ENCODE measurements around the gene SMC1B. TPM values are rescaled to one million over a fixed set of nuclear protein-coding genes. Genes with fewer than 3 reads are reported as not detected.
"Not testable (repeated sequence)": the region's sequence is repeated elsewhere in the genome, so short reads cannot be mapped to it uniquely, and the experiment has no call there.

SMC1B gene
- total and polyA plus RNA-seq, 2 of the 8 experiments (the other 6 are each of a cell fraction or from before 2014, with no cell fraction given) = 0.02 TPM; not detected in 1

DNA sequence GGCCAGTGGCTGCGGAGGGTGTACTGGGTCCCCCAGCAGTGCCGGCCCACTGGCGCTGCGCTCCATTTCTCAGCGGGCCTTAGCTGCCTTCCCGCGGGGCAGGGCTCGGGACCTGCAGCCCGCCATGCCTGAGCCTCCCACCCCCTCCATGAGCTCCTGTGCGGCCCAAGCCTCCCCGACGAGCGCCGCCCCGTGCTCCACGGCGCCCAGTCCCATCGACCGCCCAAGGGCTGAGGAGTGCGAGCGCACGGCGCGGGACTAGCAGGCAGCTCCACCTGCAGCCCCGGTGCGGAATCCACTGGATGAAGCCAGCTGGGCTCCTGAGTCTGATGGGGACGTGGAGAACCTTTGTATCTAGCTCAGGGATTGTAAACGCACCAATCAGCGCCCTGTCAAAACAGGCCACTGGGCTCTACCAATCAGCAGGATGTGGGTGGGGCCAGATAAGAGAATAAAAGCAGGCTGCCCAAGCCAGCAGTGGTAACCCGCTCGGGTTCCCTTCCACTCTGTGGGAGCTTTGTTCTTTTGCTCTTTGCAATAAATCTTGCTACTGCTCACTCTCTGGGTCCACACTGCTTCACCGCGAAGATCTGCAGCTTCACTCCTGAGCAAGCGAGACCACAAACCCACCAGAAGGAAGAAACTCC lies 23.6 kb upstream of the SMC1B start:
- 91% methylated on average over 20 of the region's 34 CpGs; no CpG with 5 or more reads in 1 of the 2 experiments for WGBS, 2 experiments (ENCODE audit: extremely low coverage in 1 of 2, insufficient coverage in 1 of 2, insufficient read length in 1 of 2, insufficient replicate concordance in 2 of 2, low coverage in 1 of 2, low lambda C conversion rate in 2 of 2, missing lambda C conversion rate in 1 of 2)
- H4K91ac ChIP-seq (replicated peaks; ENCODE audit: insufficient read length, low read length); H3K4me1 ChIP-seq (replicated peaks in 1 of 4; ENCODE audit: control insufficient read depth in 3 of 4, insufficient read depth in 4 of 4, low read length in 3 of 4); H3K18ac ChIP-seq (ENCODE audit: extremely low read depth, low read length); H4K8ac ChIP-seq (ENCODE audit: extremely low read depth, insufficient read depth, low read length); H2BK120ac ChIP-seq (replicated peaks; ENCODE audit: low read depth, low read length); H3K9me3 ChIP-seq (ENCODE audit: insufficient read depth in 2 of 2, low read depth in 1 of 2, low read length in 1 of 2); H4K20me1 ChIP-seq (replicated peaks in 1 of 2; ENCODE audit: control insufficient read depth in 1 of 2, insufficient read depth in 2 of 2, low read length in 2 of 2); H3K27me3 ChIP-seq (replicated peaks in 1 of 4; ENCODE audit: control insufficient read depth in 3 of 4, extremely low read depth in 1 of 4, insufficient read depth in 3 of 4, low read length in 3 of 4); H2BK15ac ChIP-seq (ENCODE audit: low read length); H3K14ac ChIP-seq (ENCODE audit: insufficient read length); H3K9ac ChIP-seq (replicated peaks in 1 of 4; ENCODE audit: extremely low read depth in 1 of 4, low read depth in 3 of 4, low read length in 3 of 4); H3K23me2 ChIP-seq (ENCODE audit: low read depth, low read length); H2BK12ac ChIP-seq (ENCODE audit: low read depth, low read length); H3K79me2 ChIP-seq (ENCODE audit: control insufficient read depth in 1 of 2, insufficient read depth in 2 of 2, low read length in 2 of 2); H2AFZ ChIP-seq (ENCODE audit: low read length); H4K5ac ChIP-seq (ENCODE audit: insufficient read length, low read depth, low read length); H2BK5ac ChIP-seq (ENCODE audit: low read depth, low read length); H3K23ac ChIP-seq (ENCODE audit: insufficient read length); H2AK5ac ChIP-seq (ENCODE audit: low read depth, low read length); H3K79me1 ChIP-seq (ENCODE audit: low read depth, low read length); H3K36me3 ChIP-seq (ENCODE audit: control insufficient read depth in 2 of 4, insufficient read depth in 4 of 4, low read length in 3 of 4); H3K4ac ChIP-seq (replicated peaks; ENCODE audit: insufficient read length, low read depth, low read length); H3K4me2 ChIP-seq (ENCODE audit: insufficient read depth in 1 of 2, low read depth in 2 of 2, low read length in 2 of 2); H2BK20ac ChIP-seq (ENCODE audit: low read length); DNase-seq (ENCODE audit: low read depth in 1 of 2, low spot score in 2 of 2); H3K4me3 ChIP-seq (ENCODE audit: extremely low read depth in 1 of 4, insufficient read depth in 2 of 4, low read depth in 3 of 4, low read length in 4 of 4); H3K56ac ChIP-seq (replicated peaks; ENCODE audit: insufficient read length, low read depth, low read length); H3K27ac ChIP-seq (ENCODE audit: low read depth, low read length); FAIRE-seq: not testable (repeated sequence)
- CTCF ChIA-PET (ENCODE audit: partially characterized antibody) = interaction anchor here (0.6 to 1.7 kb wide), 8 partner anchors 14 to 165 kb away, joined by 3 to 5 read pairs (median 4); partner anchors contain the start of genes RIBC2 and SMC1B
- POLR2A ChIA-PET (ENCODE audit: partially characterized antibody) = interaction anchor here (1.0 to 2.0 kb wide), 2 partner anchors 67 to 78 kb away, joined by 5 read pairs; no protein-coding TSS in a partner anchor
